Stimulated activated memory B cell treated with anti-CD40 and anti-IgM and Interleukin-4, amounts not matched to agents 10 μg/mL and 1 μg/mL and 100 μg/mL, for 72 hours (primary cell): ENCODE data around the gene GRIK3.

ENCODE experiments used
- ATAC-seq: fragments of 150-1000 bp; cut with Tn5 transposase; 2 replicates; pipeline ENCODE4 v1.10.0; 2021
- H3K27ac Mint-ChIP-seq: one replicate; pipeline ENCODE4 v1.8.0; 2022; ENCODE audit warnings: mild to moderate bottlenecking, mixed read lengths
- H3K27me3 Mint-ChIP-seq: one replicate; pipeline ENCODE4 v1.8.0; 2022; ENCODE audit warnings: mixed read lengths
- H3K36me3 Mint-ChIP-seq: one replicate; pipeline ENCODE4 v1.8.0; 2022; ENCODE audit warnings: mixed read lengths
- H3K4me1 Mint-ChIP-seq: one replicate; pipeline ENCODE4 v1.8.0; 2022; ENCODE audit warnings: mixed read lengths
- H3K4me3 Mint-ChIP-seq: one replicate; pipeline ENCODE4 v1.8.0; 2022; ENCODE audit warnings: mild to moderate bottlenecking, moderate library complexity, mixed read lengths
- H3K9me3 Mint-ChIP-seq: one replicate; pipeline ENCODE4 v1.8.0; 2022; ENCODE audit warnings: mixed read lengths

The GRIK3 gene

GRCh38 chr1:36986241-36986985 lies 47.9 kb downstream of the GRIK3 start:
- no peak overlapping the region for H3K4me3 Mint-ChIP-seq
- H3K27ac Mint-ChIP-seq, result no peak overlapping the region
- peaks cover 57% of the 10 kb centered on the region for H3K27me3 Mint-ChIP-seq
- H3K36me3 Mint-ChIP-seq, result no peaks in the 10 kb centered on the region
- H3K9me3 Mint-ChIP-seq, result no peaks in the 10 kb centered on the region
- H3K4me1 Mint-ChIP-seq, result no peaks in the 10 kb centered on the region
- ATAC-seq, result no peak

- H3K9me3 Mint-ChIP-seq, result no peaks in the 10 kb centered on the region
- H3K27me3 Mint-ChIP-seq, result peaks cover 53% of the 10 kb centered on the region
- no peak overlapping the region for H3K4me3 Mint-ChIP-seq
- H3K27ac Mint-ChIP-seq, result no peak overlapping the region
- ATAC-seq, result no peak
- H3K4me1 Mint-ChIP-seq, result no peaks in the 10 kb centered on the region
- no peaks in the 10 kb centered on the region for H3K36me3 Mint-ChIP-seq
These were observed 49.6 kb downstream of the GRIK3 start for GRCh38 chr1:36984675-36985074.

DNA sequence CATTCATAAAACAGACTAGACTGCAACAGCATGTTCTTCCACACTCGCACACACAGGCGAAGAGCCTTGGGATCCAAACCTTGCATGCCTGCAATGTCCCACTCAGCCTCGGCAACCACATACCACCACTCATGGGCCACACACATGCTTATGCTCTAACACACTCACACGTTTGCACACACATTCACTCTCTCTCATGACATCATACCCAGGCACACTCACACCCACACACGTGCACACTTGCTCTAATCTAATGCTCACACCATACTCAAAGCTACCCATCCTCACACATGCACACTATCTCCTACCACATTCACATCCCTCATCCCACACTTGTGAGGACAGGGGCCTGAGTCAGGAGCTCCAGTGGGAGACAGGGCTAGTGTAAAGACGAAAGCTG lies 50.3 kb downstream of the GRIK3 start:
- peaks cover 51% of the 10 kb centered on the region for H3K27me3 Mint-ChIP-seq
- no peak overlapping the region for H3K4me3 Mint-ChIP-seq
- H3K4me1 Mint-ChIP-seq, result no peaks in the 10 kb centered on the region
- H3K36me3 Mint-ChIP-seq, result no peaks in the 10 kb centered on the region
- no peak for ATAC-seq
- no peak overlapping the region for H3K27ac Mint-ChIP-seq
- no peaks in the 10 kb centered on the region for H3K9me3 Mint-ChIP-seq

GRCh38 chr1:36982709-36983108 lies 51.6 kb downstream of the GRIK3 start:
- H3K36me3 Mint-ChIP-seq, result no peaks in the 10 kb centered on the region
- peaks cover 56% of the 10 kb centered on the region for H3K27me3 Mint-ChIP-seq
- no peak for ATAC-seq
- H3K9me3 Mint-ChIP-seq, result no peaks in the 10 kb centered on the region
- H3K4me3 Mint-ChIP-seq, result no peak overlapping the region
- H3K4me1 Mint-ChIP-seq, result no peaks in the 10 kb centered on the region
- H3K27ac Mint-ChIP-seq, result no peak overlapping the region

DNA sequence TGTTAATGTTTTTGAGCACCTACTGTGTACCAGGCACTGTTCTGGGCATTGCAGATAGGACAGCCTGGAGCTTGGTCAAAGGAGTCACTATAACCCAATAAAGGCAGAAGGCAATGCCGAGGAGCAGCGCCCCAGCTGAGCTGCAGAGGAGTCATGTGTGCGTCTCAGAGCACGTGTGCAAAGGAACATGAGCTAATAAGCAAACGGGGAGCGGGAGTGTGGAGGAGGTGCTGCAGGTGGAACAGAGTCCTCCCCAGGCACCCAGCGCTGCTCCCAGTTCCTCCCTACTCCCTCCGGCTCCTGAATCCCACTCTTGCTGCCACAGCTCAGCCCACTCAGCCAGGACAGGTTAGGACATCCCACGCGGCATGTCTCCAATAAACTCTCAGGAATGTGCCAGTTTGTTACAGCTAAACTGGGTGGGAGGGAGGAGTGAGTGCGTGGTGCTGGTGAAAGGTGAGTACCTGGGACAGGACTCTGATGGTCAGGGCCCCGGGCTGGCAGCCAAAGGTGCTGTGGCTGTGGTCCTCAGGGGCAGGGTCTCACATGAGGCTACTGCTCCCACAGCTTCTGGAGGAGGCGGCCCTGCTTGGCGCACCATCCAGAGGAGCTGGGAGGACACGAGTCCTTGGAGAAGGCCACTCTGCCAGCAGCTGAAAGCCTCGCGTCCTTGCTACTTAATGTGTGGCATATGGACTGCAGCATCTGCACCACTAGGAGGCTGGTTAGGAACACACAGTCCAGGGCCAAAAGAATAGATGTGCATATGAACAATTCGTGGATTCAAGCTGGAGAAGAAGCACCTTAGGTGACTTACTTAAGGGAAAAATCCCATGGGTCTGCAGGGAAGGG lies 52.3 kb downstream of the GRIK3 start:
- H3K9me3 Mint-ChIP-seq, result no peaks in the 10 kb centered on the region
- H3K4me1 Mint-ChIP-seq, result no peaks in the 10 kb centered on the region
- no peak overlapping the region for H3K27ac Mint-ChIP-seq
- H3K27me3 Mint-ChIP-seq, result peaks cover 63% of the 10 kb centered on the region
- H3K36me3 Mint-ChIP-seq, result no peaks in the 10 kb centered on the region
- ATAC-seq, result no peak
- H3K4me3 Mint-ChIP-seq, result no peak overlapping the region

GRCh38 chr1:36981126-36981525 lies 53.2 kb downstream of the GRIK3 start:
- H3K4me1 Mint-ChIP-seq, result no peaks in the 10 kb centered on the region
- no peak overlapping the region for H3K4me3 Mint-ChIP-seq
- H3K9me3 Mint-ChIP-seq, result no peaks in the 10 kb centered on the region
- H3K36me3 Mint-ChIP-seq, result no peaks in the 10 kb centered on the region
- H3K27ac Mint-ChIP-seq, result no peak overlapping the region
- no peak for ATAC-seq
- H3K27me3 Mint-ChIP-seq, result peaks cover 66% of the 10 kb centered on the region

- H3K4me3 Mint-ChIP-seq, result no peak overlapping the region
- ATAC-seq, result no peak
- no peak overlapping the region for H3K27ac Mint-ChIP-seq
- H3K27me3 Mint-ChIP-seq, result peaks cover 53% of the 10 kb centered on the region
- no peaks in the 10 kb centered on the region for H3K9me3 Mint-ChIP-seq
- no peaks in the 10 kb centered on the region for H3K36me3 Mint-ChIP-seq
- H3K4me1 Mint-ChIP-seq, result no peaks in the 10 kb centered on the region
These were observed 56.4 kb downstream of the GRIK3 start for GRCh38 chr1:36977731-36978406.

- peaks cover 52% of the 10 kb centered on the region for H3K27me3 Mint-ChIP-seq
- no peaks in the 10 kb centered on the region for H3K9me3 Mint-ChIP-seq
- no peak for ATAC-seq
- H3K4me3 Mint-ChIP-seq, result no peak overlapping the region
- no peaks in the 10 kb centered on the region for H3K36me3 Mint-ChIP-seq
- H3K27ac Mint-ChIP-seq, result no peak overlapping the region
- no peaks in the 10 kb centered on the region for H3K4me1 Mint-ChIP-seq
These were observed 58.7 kb downstream of the GRIK3 start for GRCh38 chr1:36975642-36976041.

GRCh38 chr1:36973056-36973455 lies 61.3 kb downstream of the GRIK3 start:
- Mint-ChIP-seq H3K36me3 (no peaks in the 10 kb centered on the region), H3K27ac (no peak overlapping the region), H3K4me1 (no peaks in the 10 kb centered on the region), H3K9me3 (no peaks in the 10 kb centered on the region), H3K27me3 (peaks cover 34% of the 10 kb centered on the region), H3K4me3 (no peak overlapping the region)
- no peak for ATAC-seq

DNA sequence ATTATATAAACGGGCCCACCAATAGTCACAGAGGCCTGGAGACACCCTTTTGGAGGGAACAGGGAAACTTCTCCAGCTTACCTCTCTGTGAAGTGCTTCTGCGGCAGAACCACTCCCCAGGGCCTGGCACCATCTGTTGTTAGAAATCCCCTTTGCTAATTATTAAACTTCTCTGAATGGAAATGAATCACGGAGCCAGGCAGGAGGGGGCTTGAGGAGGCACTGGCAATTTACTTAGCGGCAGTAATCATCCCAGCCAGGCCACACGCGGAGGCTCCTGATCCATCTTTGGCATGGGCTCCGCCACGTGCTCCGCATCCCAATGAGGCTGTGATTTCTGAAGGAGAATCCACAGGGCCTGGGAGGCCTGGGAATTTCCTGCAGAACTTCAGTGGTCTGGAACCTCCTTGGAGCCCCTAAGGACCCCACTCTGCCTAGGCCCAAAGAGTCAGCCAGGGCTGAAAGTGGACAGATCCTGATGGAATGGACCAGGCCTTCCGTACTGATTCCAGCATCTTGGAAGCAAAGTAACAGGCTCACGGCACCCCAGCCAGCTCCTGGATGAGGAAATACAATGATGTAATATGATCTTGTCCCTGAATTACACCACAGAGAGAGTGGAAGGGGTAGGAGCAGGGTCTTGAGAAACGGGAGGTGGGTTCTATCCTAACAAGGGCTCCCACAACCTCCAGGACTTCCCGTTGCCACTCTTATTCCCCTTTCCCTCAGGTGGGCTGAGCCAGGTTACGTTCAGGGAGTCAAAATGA lies 62.3 kb downstream of the GRIK3 start:
- no peak overlapping the region for H3K27ac Mint-ChIP-seq
- peaks cover 24% of the 10 kb centered on the region for H3K27me3 Mint-ChIP-seq
- no peaks in the 10 kb centered on the region for H3K4me1 Mint-ChIP-seq
- ATAC-seq, result no peak
- H3K4me3 Mint-ChIP-seq, result no peak overlapping the region
- no peaks in the 10 kb centered on the region for H3K9me3 Mint-ChIP-seq
- no peaks in the 10 kb centered on the region for H3K36me3 Mint-ChIP-seq

- H3K36me3 Mint-ChIP-seq, result no peaks in the 10 kb centered on the region
- no peak overlapping the region for H3K27ac Mint-ChIP-seq
- H3K4me1 Mint-ChIP-seq, result no peaks in the 10 kb centered on the region
- peaks cover 7% of the 10 kb centered on the region for H3K27me3 Mint-ChIP-seq
- H3K9me3 Mint-ChIP-seq, result no peaks in the 10 kb centered on the region
- ATAC-seq, result no peak
- no peak overlapping the region for H3K4me3 Mint-ChIP-seq
These were observed 65.6 kb downstream of the GRIK3 start for GRCh38 chr1:36968730-36969129.

DNA sequence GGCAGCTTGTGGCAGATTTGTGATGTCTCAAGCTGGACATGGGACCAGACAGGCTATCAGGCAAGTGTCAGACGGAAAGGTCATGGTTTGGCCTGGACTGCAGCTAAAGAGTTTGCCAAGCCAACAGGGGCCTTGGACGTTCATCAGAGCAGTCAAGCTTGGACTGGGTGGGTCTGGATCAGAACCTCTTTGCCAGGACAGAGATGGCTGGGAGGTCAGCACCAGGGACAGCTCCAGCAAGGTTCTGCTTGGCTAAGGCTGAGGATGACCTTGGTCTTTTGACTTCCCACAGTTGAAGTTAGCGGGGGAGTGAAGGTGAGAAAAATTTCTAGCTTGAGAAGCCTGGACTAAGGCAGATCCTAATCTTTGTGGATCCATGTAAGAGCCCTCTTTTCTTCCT lies 68.1 kb downstream of the GRIK3 start:
- H3K4me3 Mint-ChIP-seq, result no peak overlapping the region
- H3K36me3 Mint-ChIP-seq, result no peaks in the 10 kb centered on the region
- peaks cover 20% of the 10 kb centered on the region for H3K27me3 Mint-ChIP-seq
- H3K4me1 Mint-ChIP-seq, result no peaks in the 10 kb centered on the region
- H3K9me3 Mint-ChIP-seq, result no peaks in the 10 kb centered on the region
- ATAC-seq, result no peak
- H3K27ac Mint-ChIP-seq, result no peak overlapping the region

DNA sequence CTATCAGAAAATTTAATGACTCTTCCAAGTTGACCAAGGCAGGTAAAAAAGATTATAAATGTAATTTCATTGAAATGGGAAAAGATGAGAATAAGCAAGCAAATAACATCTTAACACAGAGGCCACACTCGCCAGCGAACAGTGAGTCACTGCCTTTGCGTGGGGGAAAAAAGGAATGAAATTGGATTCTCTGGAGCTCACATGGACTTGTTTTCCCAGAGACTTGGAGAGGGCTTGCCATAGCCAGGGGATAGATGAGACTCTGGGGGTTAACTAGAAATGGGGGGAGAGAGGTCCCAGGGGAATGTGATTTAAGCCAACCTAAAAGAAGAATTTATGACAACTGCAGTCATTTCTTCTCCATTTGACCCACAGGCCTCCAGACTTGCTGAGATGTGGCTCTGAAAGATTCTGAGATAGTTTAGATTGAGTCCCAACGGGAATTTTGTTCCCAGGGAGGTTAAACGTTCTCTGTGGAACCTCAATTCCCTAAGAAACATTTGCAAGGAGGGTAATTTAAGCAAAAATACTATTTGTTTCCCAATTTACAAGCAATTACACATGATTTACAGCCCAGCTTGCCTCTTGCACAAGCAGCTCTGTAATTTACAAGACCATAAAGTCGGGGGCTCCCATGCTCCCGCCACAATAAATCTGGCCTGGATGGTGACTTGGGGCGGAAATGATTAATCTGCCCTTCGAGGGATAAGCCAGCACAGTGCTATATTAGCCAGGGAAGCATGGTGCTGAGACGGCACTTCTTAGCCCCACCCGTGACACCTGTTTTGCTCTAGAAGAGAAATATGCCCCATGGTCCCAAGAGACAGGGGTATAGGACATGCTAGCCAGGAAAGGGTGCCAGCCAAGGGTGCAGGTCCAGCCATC lies 68.8 kb downstream of the GRIK3 start:
- no peak overlapping the region for H3K4me3 Mint-ChIP-seq
- H3K9me3 Mint-ChIP-seq, result no peaks in the 10 kb centered on the region
- no peaks in the 10 kb centered on the region for H3K4me1 Mint-ChIP-seq
- H3K27me3 Mint-ChIP-seq, result peaks cover 21% of the 10 kb centered on the region
- ATAC-seq, result no peak
- H3K27ac Mint-ChIP-seq, result no peak overlapping the region
- no peaks in the 10 kb centered on the region for H3K36me3 Mint-ChIP-seq

DNA sequence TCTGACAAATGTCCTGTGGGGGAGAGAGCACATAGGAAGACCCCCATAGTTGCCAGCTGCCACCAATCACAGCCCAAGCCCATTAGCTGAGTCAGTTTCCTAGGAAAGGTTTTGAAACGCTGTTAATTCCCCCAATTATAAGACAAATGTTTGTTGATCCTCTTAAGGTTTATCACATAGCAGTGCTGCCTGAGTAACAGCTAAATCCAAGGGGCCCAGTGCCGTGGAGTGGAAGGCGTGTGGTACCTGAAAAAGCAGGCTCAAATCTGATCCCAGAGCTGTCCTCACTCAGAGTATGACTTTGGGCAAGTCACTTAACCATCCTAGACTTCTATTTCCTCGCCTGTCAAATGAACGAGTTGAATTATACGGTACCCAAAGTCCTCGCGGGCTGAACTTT lies 69.5 kb downstream of the GRIK3 start:
- Mint-ChIP-seq H3K4me1 (no peaks in the 10 kb centered on the region), H3K4me3 (no peak overlapping the region), H3K9me3 (no peaks in the 10 kb centered on the region), H3K27me3 (peaks cover 21% of the 10 kb centered on the region), H3K27ac (no peak overlapping the region), H3K36me3 (no peaks in the 10 kb centered on the region)
- no peak for ATAC-seq
